Measurements from ENCODE around the gene FAM222A. TPM values are rescaled to one million over a fixed set of nuclear protein-coding genes. Genes with fewer than 3 reads are reported as not detected.

Gene FAM222A
- total RNA-seq, 1 experiment from 2014 or later, result 2.8 TPM

DNA sequence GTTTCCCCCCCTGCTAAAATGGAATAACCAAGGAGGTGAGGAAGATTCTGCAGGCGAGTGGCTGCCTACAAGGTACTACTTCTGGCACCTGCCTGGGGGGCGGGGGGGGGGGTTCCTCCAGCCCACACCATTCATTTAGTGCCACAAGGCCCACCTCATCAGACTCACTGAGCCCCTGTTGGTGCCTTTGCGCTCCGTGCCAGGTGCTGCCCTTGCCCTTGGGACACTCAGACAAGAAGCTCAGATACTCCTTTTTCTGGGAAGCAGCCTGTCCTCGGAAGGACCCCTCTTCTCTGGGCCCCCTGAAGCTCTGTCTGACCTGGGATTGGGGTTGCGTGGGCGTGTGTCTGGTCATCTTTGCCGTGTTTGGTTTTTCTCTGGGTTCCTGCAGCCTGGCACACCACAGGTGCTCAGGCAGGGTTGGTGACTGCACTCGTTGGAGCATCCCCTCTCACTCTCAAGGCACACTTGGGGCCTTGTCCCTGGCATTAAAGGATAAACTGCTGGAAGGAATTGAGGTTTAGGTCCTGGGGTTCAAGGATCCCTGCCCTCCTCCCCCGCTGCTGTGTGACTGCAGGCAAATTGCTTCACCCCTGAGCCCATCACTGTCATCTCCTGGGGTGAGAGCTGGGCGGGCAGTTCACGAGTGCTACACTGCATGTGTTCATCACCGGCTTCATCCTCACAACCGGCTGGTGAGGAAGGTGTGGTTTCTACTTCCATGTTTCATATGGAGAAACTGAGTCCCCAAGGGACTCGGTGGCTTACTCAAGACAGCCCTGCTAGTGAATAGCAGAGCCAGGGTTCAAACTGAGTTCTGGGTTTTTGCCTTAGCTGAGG lies 16.9 kb downstream of the FAM222A start:
- WGBS (ENCODE audit: extremely low coverage, insufficient read length, low lambda C conversion rate), result no CpG with 5 or more reads among the region's 15 CpGs
- H3K36me3 Mint-ChIP-seq (ENCODE audit: insufficient read depth in 1 of 3, low read depth in 3 of 3), result no peaks in the 10 kb centered on the region
- H3K4me3 Mint-ChIP-seq, result no peak overlapping the region

More for the DNA sequence above, 16.9 kb downstream of the FAM222A start:
- Histone ChIP-seq H3K23me2 (ENCODE audit: insufficient read length, low read depth, low read length, poor library complexity, severe bottlenecking) (no peaks in the 10 kb centered on the region), H3K79me2 (ENCODE audit: insufficient read depth, low read length) (no peaks in the 10 kb centered on the region), H2AK5ac (ENCODE audit: insufficient read length, low read length) (no peak overlapping the region), H2BK5ac (ENCODE audit: insufficient read length, low read length) (no peak overlapping the region), H4K5ac (ENCODE audit: insufficient read length, low read depth, low read length) (no peak overlapping the region), H4K8ac (replicated peaks; ENCODE audit: insufficient read length, low read depth, low read length) (no peak overlapping the region), H4K91ac (ENCODE audit: insufficient read length, low read depth, low read length) (no peak overlapping the region), H2BK120ac (ENCODE audit: low read depth, low read length, poor library complexity, severe bottlenecking) (no peak overlapping the region), H3K23ac (ENCODE audit: insufficient read length, low read depth, low read length) (no peak overlapping the region), H3K79me1 (ENCODE audit: insufficient read depth, low read depth, low read length, poor library complexity, severe bottlenecking) (no peaks in the 10 kb centered on the region), H2AFZ (ENCODE audit: low read length) (no peak overlapping the region), H3K4ac (ENCODE audit: low read depth, low read length) (no peak overlapping the region), H3T11ph (ENCODE audit: low read length) (no peak overlapping the region), H3K18ac (ENCODE audit: insufficient read length, low read depth, low read length) (no peak overlapping the region), H3K4me2 (ENCODE audit: insufficient read depth, insufficient read length, low read length) (no peak overlapping the region), H3K9me3 (ENCODE audit: control insufficient read depth, low read depth, low read length) (no peaks in the 10 kb centered on the region), H3K27ac (ENCODE audit: insufficient read length, low read depth, low read length) (no peak overlapping the region), H3K14ac (ENCODE audit: insufficient read depth, low read length) (no peak overlapping the region), H3K4me1 (ENCODE audit: insufficient read depth, low read length) (no peaks in the 10 kb centered on the region; the same call in 1 of the 2 replicates), H3K9ac (ENCODE audit: extremely low read depth, insufficient read length, low read length) (no peak overlapping the region), H3K56ac (ENCODE audit: insufficient read length, low read depth, low read length) (no peak overlapping the region), H2BK20ac (ENCODE audit: low read depth, low read length, poor library complexity, severe bottlenecking) (no peak overlapping the region), H3K27me3 (ENCODE audit: insufficient read depth, low read length) (no peaks in the 10 kb centered on the region), H2BK12ac (ENCODE audit: insufficient read length, low read depth, low read length) (no peak overlapping the region), H4K20me1 (ENCODE audit: control insufficient read depth, insufficient read depth, insufficient read length) (no peaks in the 10 kb centered on the region), H2BK15ac (ENCODE audit: low read depth, low read length) (no peak overlapping the region)
- Mint-ChIP-seq H3K9me3 (no peaks in the 10 kb centered on the region; a peak in 1 of 5 replicates), H3K4me1 (peaks cover 15 to 28% of the 10 kb centered on the region in 2 experiments), H3K27ac (no peak overlapping the region), H3K27me3 (ENCODE audit: low read depth) (peaks cover 10% of the 10 kb centered on the region)
- TF ChIP-seq, protein P1, sequence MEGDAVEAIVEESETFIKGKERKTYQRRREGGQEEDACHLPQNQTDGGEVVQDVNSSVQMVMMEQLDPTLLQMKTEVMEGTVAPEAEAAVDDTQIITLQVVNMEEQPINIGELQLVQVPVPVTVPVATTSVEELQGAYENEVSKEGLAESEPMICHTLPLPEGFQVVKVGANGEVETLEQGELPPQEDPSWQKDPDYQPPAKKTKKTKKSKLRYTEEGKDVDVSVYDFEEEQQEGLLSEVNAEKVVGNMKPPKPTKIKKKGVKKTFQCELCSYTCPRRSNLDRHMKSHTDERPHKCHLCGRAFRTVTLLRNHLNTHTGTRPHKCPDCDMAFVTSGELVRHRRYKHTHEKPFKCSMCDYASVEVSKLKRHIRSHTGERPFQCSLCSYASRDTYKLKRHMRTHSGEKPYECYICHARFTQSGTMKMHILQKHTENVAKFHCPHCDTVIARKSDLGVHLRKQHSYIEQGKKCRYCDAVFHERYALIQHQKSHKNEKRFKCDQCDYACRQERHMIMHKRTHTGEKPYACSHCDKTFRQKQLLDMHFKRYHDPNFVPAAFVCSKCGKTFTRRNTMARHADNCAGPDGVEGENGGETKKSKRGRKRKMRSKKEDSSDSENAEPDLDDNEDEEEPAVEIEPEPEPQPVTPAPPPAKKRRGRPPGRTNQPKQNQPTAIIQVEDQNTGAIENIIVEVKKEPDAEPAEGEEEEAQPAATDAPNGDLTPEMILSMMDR (conservative IDR thresholded peaks at IDR 0.05), result no peak
- DNase-seq, result no peak

All from H9 (cell line).